Gastroesophageal sphincter (tissue), 3 donors: ENCODE results near the gene NTN3.

Experiments
- CTCF ChIP-seq, 4 experiments: fragments of 200-600 bp in 2 of 4; fragments of 450-650 bp in 2 of 4; sonication (generic) in 1 of 4; IDR thresholded peaks; one replicate each; pipeline ENCODE4 v1.5.1; 2017 to 2019; ENCODE audit warnings: antibody characterized with exemption in 4 of 4, mild to moderate bottlenecking in 2 of 4, moderate library complexity in 2 of 4
- EP300 ChIP-seq: sonication (generic); formaldehyde crosslinking; IDR thresholded peaks from one replicate; pipeline ENCODE4 v1.6.1; 2017; ENCODE audit warnings: antibody characterized with exemption, mild to moderate bottlenecking
- POLR2A ChIP-seq, 2 donors: fragments of 450-650 bp; IDR thresholded peaks; one replicate each; pipeline ENCODE4 v1.6.1; 2017; ENCODE audit warnings: antibody characterized with exemption in 2 of 2, mild to moderate bottlenecking in 2 of 2, moderate library complexity in 1 of 2
- POLR2AphosphoS5 ChIP-seq: sonication (generic); formaldehyde crosslinking; IDR thresholded peaks from one replicate; pipeline ENCODE4 v1.6.1; 2017; ENCODE audit warnings: antibody characterized with exemption

DNA sequence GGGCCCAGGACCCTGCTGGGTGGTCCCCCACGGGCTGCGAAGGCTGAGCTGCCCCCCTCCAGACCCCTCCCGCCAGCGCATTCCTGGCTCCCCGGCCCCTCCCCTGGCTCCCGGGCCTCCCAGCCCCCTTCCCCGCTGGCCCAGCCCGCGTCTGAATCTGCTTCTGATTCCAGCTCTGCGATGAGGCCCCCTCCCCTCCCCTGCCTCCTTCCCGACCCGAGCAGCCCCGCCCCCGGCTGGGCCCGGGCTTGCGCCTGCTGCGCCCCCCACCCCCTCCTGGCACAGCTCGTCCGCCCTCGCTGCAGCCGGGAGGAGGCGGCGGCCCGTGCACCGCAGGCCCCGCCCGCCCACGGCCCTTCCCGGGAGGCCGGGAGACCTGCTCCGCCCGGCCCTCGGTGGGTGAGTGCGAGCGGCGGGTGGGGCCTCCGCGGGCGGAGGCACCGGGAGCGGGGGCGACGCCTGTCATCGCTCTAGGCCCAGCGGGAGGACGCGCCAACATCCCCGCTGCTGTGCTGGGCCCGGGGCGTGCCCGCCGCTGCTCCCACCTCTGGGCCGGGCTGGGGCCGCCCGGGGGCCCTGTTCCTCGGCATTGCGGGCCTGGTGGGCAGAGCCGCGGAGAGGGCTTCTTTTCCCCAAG is at the start of gene NTN3:
- TF ChIP-seq CTCF (IDR thresholded peaks at IDR 0.05) = no peak
- TF ChIP-seq POLR2A (IDR thresholded peaks at IDR 0.05) = no peak
- no peak for TF ChIP-seq EP300
- TF ChIP-seq POLR2AphosphoS5 = no peak
